ENCODE measurements around the gene PCNX2. TPM values are rescaled to one million over a fixed set of nuclear protein-coding genes. Genes with fewer than 3 reads are reported as not detected.

The PCNX2 gene
- total and polyA plus RNA-seq, 2 experiments from 2014 or later = 42.9 to 88.3 TPM

GRCh38 chr1:232951605-232952004, 343.9 kb downstream of the PCNX2 start (continued):
- TF ChIP-seq ZNF462 (CRISPR knock-in tag; IDR thresholded peaks at IDR 0.05) (no peak), POLR2AphosphoS5 (IDR thresholded peaks at IDR 0.05; ENCODE audit: low read depth) (no peak)

DNA sequence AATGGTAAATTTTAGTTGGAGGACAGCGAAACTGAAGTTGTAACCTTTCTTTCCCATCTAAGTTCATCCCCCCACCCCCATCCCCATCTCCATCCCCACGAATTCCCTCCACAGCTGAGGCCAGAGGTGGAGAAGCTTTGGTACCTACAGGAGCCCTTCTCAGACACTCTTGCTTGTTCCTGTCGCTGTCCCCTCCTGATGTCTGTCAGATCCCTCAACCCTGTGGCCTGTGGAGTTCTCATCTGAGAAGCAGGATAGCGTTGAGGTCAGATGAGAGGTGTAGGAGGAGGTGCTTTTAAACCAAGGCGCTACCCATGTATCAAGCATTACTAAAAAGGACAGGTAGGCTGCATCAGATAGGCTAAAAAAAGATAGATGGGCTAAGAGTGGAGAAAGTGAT, 344.3 kb downstream of the PCNX2 start:
- DNase-seq (ENCODE audit: low spot score) (peak; percentile 34), ATAC-seq (peak; percentile 30)
- Mint-ChIP-seq H3K36me3 (ENCODE audit: low read depth) (peaks cover 14% of the 10 kb centered on the region; the same call in 2 of the 3 replicates), H3K4me1 (peaks cover 40% of the 10 kb centered on the region), H3K9me3 (no peaks in the 10 kb centered on the region), H3K27ac (peak overlapping the region; percentile 99), H3K4me3 (peak overlapping the region; percentile 98), H3K27me3 (ENCODE audit: insufficient read depth, low read depth, poor library complexity) (peaks cover 21% of the 10 kb centered on the region)
- Histone ChIP-seq H3K27me3 (ENCODE audit: insufficient read depth) (no peaks in the 10 kb centered on the region), H3K4me1 (ENCODE audit: insufficient read depth) (peaks cover 23% of the 10 kb centered on the region), H3K36me3 (ENCODE audit: insufficient read depth) (peaks cover 6% of the 10 kb centered on the region), H3F3A (replicated peaks; ENCODE audit: low read depth) (no peaks in the 10 kb centered on the region), H3K79me2 (replicated peaks; ENCODE audit: insufficient read depth) (peaks cover 53% of the 10 kb centered on the region), H3K9me2 (ENCODE audit: insufficient read depth) (no peaks in the 10 kb centered on the region), H3K4me3 (peak overlapping the region; percentile 90), H4K20me1 (replicated peaks; ENCODE audit: insufficient read depth) (peaks cover 11% of the 10 kb centered on the region; the same call in 1 of the 2 replicates), H2AFZ (peak overlapping the region; percentile 78; the same call in 1 of the 2 replicates), H3K27ac (ENCODE audit: low read depth) (no peak overlapping the region), H3K4me2 (peak overlapping the region; percentile 70)
- TF ChIP-seq ZNF331 (CRISPR knock-in tag; IDR thresholded peaks at IDR 0.05; ENCODE audit: low read depth) (no peak), ZNF114 (CRISPR knock-in tag; IDR thresholded peaks at IDR 0.05) (no peak), EZH2phosphoT487 (IDR thresholded peaks at IDR 0.05; ENCODE audit: unreplicated experiment) (no peak), CREB1 (CRISPR knock-in tag; IDR thresholded peaks at IDR 0.05; ENCODE audit: low read depth) (no peak), EZH2 (IDR thresholded peaks at IDR 0.05; ENCODE audit: low read depth, unreplicated experiment) (no peak), POLR2AphosphoS5 (IDR thresholded peaks at IDR 0.05; ENCODE audit: low read depth) (no peak), STAT1 (IDR thresholded peaks at IDR 0.05; ENCODE audit: unreplicated experiment) (no peak), ETS1 (IDR thresholded peaks at IDR 0.05) (no peak), JUNB (IDR thresholded peaks at IDR 0.05; ENCODE audit: unreplicated experiment) (no peak)
- TF ChIP-seq, protein P1, sequence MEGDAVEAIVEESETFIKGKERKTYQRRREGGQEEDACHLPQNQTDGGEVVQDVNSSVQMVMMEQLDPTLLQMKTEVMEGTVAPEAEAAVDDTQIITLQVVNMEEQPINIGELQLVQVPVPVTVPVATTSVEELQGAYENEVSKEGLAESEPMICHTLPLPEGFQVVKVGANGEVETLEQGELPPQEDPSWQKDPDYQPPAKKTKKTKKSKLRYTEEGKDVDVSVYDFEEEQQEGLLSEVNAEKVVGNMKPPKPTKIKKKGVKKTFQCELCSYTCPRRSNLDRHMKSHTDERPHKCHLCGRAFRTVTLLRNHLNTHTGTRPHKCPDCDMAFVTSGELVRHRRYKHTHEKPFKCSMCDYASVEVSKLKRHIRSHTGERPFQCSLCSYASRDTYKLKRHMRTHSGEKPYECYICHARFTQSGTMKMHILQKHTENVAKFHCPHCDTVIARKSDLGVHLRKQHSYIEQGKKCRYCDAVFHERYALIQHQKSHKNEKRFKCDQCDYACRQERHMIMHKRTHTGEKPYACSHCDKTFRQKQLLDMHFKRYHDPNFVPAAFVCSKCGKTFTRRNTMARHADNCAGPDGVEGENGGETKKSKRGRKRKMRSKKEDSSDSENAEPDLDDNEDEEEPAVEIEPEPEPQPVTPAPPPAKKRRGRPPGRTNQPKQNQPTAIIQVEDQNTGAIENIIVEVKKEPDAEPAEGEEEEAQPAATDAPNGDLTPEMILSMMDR (conservative IDR thresholded peaks at IDR 0.05; ENCODE audit: low read depth in 2 of 2) = no peak
- TF ChIP-seq, protein P2, sequence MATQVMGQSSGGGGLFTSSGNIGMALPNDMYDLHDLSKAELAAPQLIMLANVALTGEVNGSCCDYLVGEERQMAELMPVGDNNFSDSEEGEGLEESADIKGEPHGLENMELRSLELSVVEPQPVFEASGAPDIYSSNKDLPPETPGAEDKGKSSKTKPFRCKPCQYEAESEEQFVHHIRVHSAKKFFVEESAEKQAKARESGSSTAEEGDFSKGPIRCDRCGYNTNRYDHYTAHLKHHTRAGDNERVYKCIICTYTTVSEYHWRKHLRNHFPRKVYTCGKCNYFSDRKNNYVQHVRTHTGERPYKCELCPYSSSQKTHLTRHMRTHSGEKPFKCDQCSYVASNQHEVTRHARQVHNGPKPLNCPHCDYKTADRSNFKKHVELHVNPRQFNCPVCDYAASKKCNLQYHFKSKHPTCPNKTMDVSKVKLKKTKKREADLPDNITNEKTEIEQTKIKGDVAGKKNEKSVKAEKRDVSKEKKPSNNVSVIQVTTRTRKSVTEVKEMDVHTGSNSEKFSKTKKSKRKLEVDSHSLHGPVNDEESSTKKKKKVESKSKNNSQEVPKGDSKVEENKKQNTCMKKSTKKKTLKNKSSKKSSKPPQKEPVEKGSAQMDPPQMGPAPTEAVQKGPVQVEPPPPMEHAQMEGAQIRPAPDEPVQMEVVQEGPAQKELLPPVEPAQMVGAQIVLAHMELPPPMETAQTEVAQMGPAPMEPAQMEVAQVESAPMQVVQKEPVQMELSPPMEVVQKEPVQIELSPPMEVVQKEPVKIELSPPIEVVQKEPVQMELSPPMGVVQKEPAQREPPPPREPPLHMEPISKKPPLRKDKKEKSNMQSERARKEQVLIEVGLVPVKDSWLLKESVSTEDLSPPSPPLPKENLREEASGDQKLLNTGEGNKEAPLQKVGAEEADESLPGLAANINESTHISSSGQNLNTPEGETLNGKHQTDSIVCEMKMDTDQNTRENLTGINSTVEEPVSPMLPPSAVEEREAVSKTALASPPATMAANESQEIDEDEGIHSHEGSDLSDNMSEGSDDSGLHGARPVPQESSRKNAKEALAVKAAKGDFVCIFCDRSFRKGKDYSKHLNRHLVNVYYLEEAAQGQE (IDR thresholded peaks at IDR 0.05; ENCODE audit: unreplicated experiment) = no peak
